Hepatocyte (in vitro differentiated cells): ENCODE data around the gene TTC7B. TPM values are rescaled to one million over a fixed set of nuclear protein-coding genes. Genes with fewer than 3 reads are reported as not detected.

Experiments
- DNase-seq: peaks from one replicate; pipeline ENCODE4 v3.0.0-alpha.2; 2016; ENCODE audit warnings: low spot score
- H2AFZ ChIP-seq: fragments of 200-600 bp; sonication (generic); 2 replicates; pipeline ENCODE4 v1.6.0; 2016; ENCODE audit warnings: antibody characterized with exemption, mild to moderate bottlenecking
- H3K27ac ChIP-seq: fragments of 200-600 bp; sonication (generic); 2 replicates; pipeline ENCODE4 v1.5.1; 2016; ENCODE audit warnings: mild to moderate bottlenecking
- H3K27me3 ChIP-seq: fragments of 200-600 bp; sonication (generic); 2 replicates; pipeline ENCODE4 v1.6.1; 2016
- H3K36me3 ChIP-seq: fragments of 200-600 bp; sonication (generic); replicated peaks from 2 replicates; pipeline ENCODE4 v1.5.1; 2016; ENCODE audit warnings: low read depth; ENCODE audit not compliant: insufficient read depth
- H3K4me1 ChIP-seq: fragments of 200-600 bp; sonication (generic); 2 replicates; pipeline ENCODE4 v1.5.1; 2016; ENCODE audit warnings: mild to moderate bottlenecking, moderate library complexity; ENCODE audit not compliant: insufficient read depth
- H3K4me2 ChIP-seq: fragments of 200-600 bp; sonication (generic); 2 replicates; pipeline ENCODE4 v1.6.0; 2016
- H3K4me3 ChIP-seq: fragments of 200-600 bp; sonication (generic); 2 replicates; pipeline ENCODE4 v1.5.1; 2016; ENCODE audit warnings: mild to moderate bottlenecking
- H3K79me2 ChIP-seq: fragments of 200-600 bp; sonication (generic); 2 replicates; pipeline ENCODE4 v1.6.0; 2017; ENCODE audit warnings: mild to moderate bottlenecking
- H3K9me2 ChIP-seq: fragments of 200-600 bp; sonication (generic); replicated peaks from 2 replicates; pipeline ENCODE4 v1.6.0; 2017; ENCODE audit warnings: mild to moderate bottlenecking; ENCODE audit not compliant: insufficient read depth
- H3K9me3 ChIP-seq: fragments of 200-600 bp; sonication (generic); 2 replicates; pipeline ENCODE4 v1.5.1; 2016; ENCODE audit warnings: low read depth, mild to moderate bottlenecking
- H4K20me1 ChIP-seq: fragments of 200-600 bp; sonication (generic); 2 replicates; pipeline ENCODE4 v1.6.0; 2016; ENCODE audit warnings: mild to moderate bottlenecking; ENCODE audit not compliant: insufficient read depth, poor library complexity, severe bottlenecking
- CTCF ChIP-seq: fragments of 200-600 bp; sonication (generic); IDR thresholded peaks from 2 replicates; pipeline ENCODE4 v1.5.1; 2016; ENCODE audit warnings: antibody characterized with exemption, mild to moderate bottlenecking; ENCODE audit not compliant: poor library complexity
- EZH2 ChIP-seq: fragments of 200-600 bp; sonication (generic); IDR thresholded peaks from 2 replicates; pipeline ENCODE4 v1.6.1; 2016; ENCODE audit warnings: antibody characterized with exemption, mild to moderate bottlenecking, borderline replicate concordance
- EZH2phosphoT487 ChIP-seq: fragments of 200-600 bp; sonication (generic); IDR thresholded peaks from one replicate; pipeline ENCODE4 v1.6.1; 2018; ENCODE audit warnings: antibody characterized with exemption, mild to moderate bottlenecking, low read depth, moderate library complexity; ENCODE audit not compliant: unreplicated experiment, severe bottlenecking
- WGBS: methylation state at CpG from one replicate; pipeline ENCODE4 v1.1.6; 2016; ENCODE audit warnings: low lambda C conversion rate; ENCODE audit errors: missing lambda C conversion rate; 5-methylcytosine and 5-hydroxymethylcytosine counted together
- polyA plus RNA-seq: library from polyadenylated mRNA; unstranded; fragments of >200 nt; fragmentation: Nextera tagmentation; extraction: Ambion mirVana; gene quantifications from 2 replicates; pipeline ENCODE4 v1.2.1, GENCODE V29; 2016
- total RNA-seq: library from RNA; depleted of rRNA; stranded (reverse); fragments of >200 nt; gene quantifications from 2 replicates; pipeline ENCODE4 v1.2.3, GENCODE V29; 2014

Gene TTC7B
- total RNA-seq (10.7 and 16.1 TPM in 2 replicates), polyA plus RNA-seq (16.2 and 25.5 TPM in 2 replicates)

GRCh38 chr14:90815822-90816662 lies at the start of gene TTC7B:
Gene TTC7B (minus strand): TSS chr14:90816430. CDS start chr14:90816295, 135 bp downstream.
- no peaks in the 10 kb centered on the region for H4K20me1 ChIP-seq
- peak; percentile 78 for DNase-seq

GRCh38 chr14:90864741-90865140 lies 48.5 kb upstream of the TTC7B start:
- WGBS: 98% methylated on average over 2 of the region's 2 CpGs
- DNase-seq: no peak

More at GRCh38 chr14:90815822-90816662, at the start of gene TTC7B:
- Histone ChIP-seq H3K4me2 (peak within 1 kb of the TSS; percentile 90), H3K27ac (no peak within 1 kb of the TSS), H3K79me2 (peaks cover 15% of the 10 kb centered on the region), H3K4me3 (peak within 1 kb of the TSS; percentile 64), H3K27me3 (no peaks in the 10 kb centered on the region), H3K36me3 (no peaks in the 10 kb centered on the region), H2AFZ (peak within 1 kb of the TSS; percentile 52), H3K4me1 (no peaks in the 10 kb centered on the region), H3K9me2 (no peaks in the 10 kb centered on the region), H3K9me3 (no peaks in the 10 kb centered on the region)
- under 1% methylated on average over 20 of the region's 111 CpGs for WGBS
- TF ChIP-seq EZH2 (no peak), EZH2phosphoT487 (no peak), CTCF (peak; percentile 43)

GRCh38 chr14:90858511-90858910 lies 42.3 kb upstream of the TTC7B start:
- Histone ChIP-seq H3K4me3 (no peak overlapping the region), H2AFZ (no peak overlapping the region), H3K36me3 (no peaks in the 10 kb centered on the region), H3K27ac (no peak overlapping the region), H3K4me1 (no peaks in the 10 kb centered on the region), H3K9me3 (no peaks in the 10 kb centered on the region), H3K4me2 (peak overlapping the region; percentile 24), H4K20me1 (no peaks in the 10 kb centered on the region), H3K27me3 (no peaks in the 10 kb centered on the region), H3K79me2 (no peaks in the 10 kb centered on the region), H3K9me2 (no peaks in the 10 kb centered on the region)
- TF ChIP-seq EZH2phosphoT487 (no peak), CTCF (no peak), EZH2 (no peak)
- WGBS: 70% methylated on average over 5 of the region's 5 CpGs
- DNase-seq: no peak

More at GRCh38 chr14:90864741-90865140, 48.5 kb upstream of the TTC7B start:
- no peaks in the 10 kb centered on the region for H3K79me2 ChIP-seq
- no peak overlapping the region for H3K4me2 ChIP-seq
- no peaks in the 10 kb centered on the region for H3K4me1 ChIP-seq
- H3K27me3 ChIP-seq: no peaks in the 10 kb centered on the region
- H3K9me2 ChIP-seq: no peaks in the 10 kb centered on the region
- H3K36me3 ChIP-seq: no peaks in the 10 kb centered on the region
- H3K4me3 ChIP-seq: no peak overlapping the region
- H4K20me1 ChIP-seq: no peaks in the 10 kb centered on the region
- no peak overlapping the region for H2AFZ ChIP-seq
- no peak for TF ChIP-seq EZH2
- TF ChIP-seq EZH2phosphoT487: no peak
- no peak for TF ChIP-seq CTCF
- no peak overlapping the region for H3K27ac ChIP-seq
- H3K9me3 ChIP-seq: no peaks in the 10 kb centered on the region
